Measurements from ENCODE around the gene TMEM238L.
"Not testable (repeated sequence)": the region's sequence is repeated elsewhere in the genome, so short reads cannot be mapped to it uniquely, and the experiment has no call there.

Gene TMEM238L

GRCh38 chr17:10803830-10804475, at the start of gene TMEM238L:
TSS of gene TMEM238L (minus strand) at chr17:10804099. CDS start at chr17:10803963, 136 bp downstream.
- no peak for ATAC-seq (replicated peaks; ENCODE audit: extremely low read depth, poor library complexity, severe bottlenecking)
- no peak within 1 kb of the TSS for H3K4me3 Mint-ChIP-seq

GRCh38 chr17:10846636-10847035, 42.7 kb upstream of the TMEM238L start:
- not testable (repeated sequence) for H3K4me1 Mint-ChIP-seq; H3K27ac Mint-ChIP-seq (ENCODE audit: low read depth)

More at GRCh38 chr17:10803830-10804475, at the start of gene TMEM238L:
- DNase-seq (ENCODE audit: low spot score in 2 of 2): no peak
- H3K4me1 Mint-ChIP-seq: no peaks in the 10 kb centered on the region
- H3K27ac Mint-ChIP-seq (ENCODE audit: low read depth): no peak within 1 kb of the TSS
- H3K36me3 Mint-ChIP-seq (ENCODE audit: insufficient read depth): no peaks in the 10 kb centered on the region
- no peaks in the 10 kb centered on the region for H3K9me3 Mint-ChIP-seq
- peaks cover 9% of the 10 kb centered on the region for H3K27me3 Mint-ChIP-seq

GRCh38 chr17:10845388-10845751, 41.5 kb upstream of the TMEM238L start:
- H3K4me3 Mint-ChIP-seq: peak overlapping the region; percentile 50
- H3K27ac Mint-ChIP-seq (ENCODE audit: low read depth): no peak overlapping the region
- no peaks in the 10 kb centered on the region for H3K9me3 Mint-ChIP-seq
- peaks cover 8% of the 10 kb centered on the region for H3K4me1 Mint-ChIP-seq
- no peaks in the 10 kb centered on the region for H3K36me3 Mint-ChIP-seq (ENCODE audit: insufficient read depth)
- no peak for DNase-seq (ENCODE audit: low spot score in 2 of 2)
- no peak for ATAC-seq (replicated peaks; ENCODE audit: extremely low read depth, poor library complexity, severe bottlenecking)
- H3K27me3 Mint-ChIP-seq: peaks cover 30% of the 10 kb centered on the region

More at GRCh38 chr17:10846636-10847035, 42.7 kb upstream of the TMEM238L start:
- H3K36me3 Mint-ChIP-seq (ENCODE audit: insufficient read depth); H3K4me3 Mint-ChIP-seq; H3K9me3 Mint-ChIP-seq; ATAC-seq (replicated peaks; ENCODE audit: extremely low read depth, poor library complexity, severe bottlenecking); DNase-seq (ENCODE audit: low spot score in 2 of 2): not testable (repeated sequence)
- peaks cover 43% of the 10 kb centered on the region for H3K27me3 Mint-ChIP-seq

GRCh38 chr17:10844621-10845387, 40.9 kb upstream of the TMEM238L start:
- Mint-ChIP-seq H3K4me1 (peaks cover 8% of the 10 kb centered on the region), H3K27me3 (peaks cover 25% of the 10 kb centered on the region), H3K9me3 (no peaks in the 10 kb centered on the region), H3K36me3 (ENCODE audit: insufficient read depth) (no peaks in the 10 kb centered on the region), H3K27ac (ENCODE audit: low read depth) (no peak overlapping the region), H3K4me3 (peak overlapping the region; percentile 50)
- peak; percentile 71 for ATAC-seq (replicated peaks; ENCODE audit: extremely low read depth, poor library complexity, severe bottlenecking)
- peak; percentile 28 to 29 for DNase-seq (ENCODE audit: low spot score in 2 of 2)

- no peak for DNase-seq (ENCODE audit: low spot score in 2 of 2)
- ATAC-seq (replicated peaks; ENCODE audit: extremely low read depth, poor library complexity, severe bottlenecking): no peak
- peaks cover 15% of the 10 kb centered on the region for H3K27me3 Mint-ChIP-seq
- H3K4me1 Mint-ChIP-seq: peaks cover 8% of the 10 kb centered on the region
- H3K9me3 Mint-ChIP-seq: no peaks in the 10 kb centered on the region
- H3K27ac Mint-ChIP-seq (ENCODE audit: low read depth): no peak overlapping the region
- no peak overlapping the region for H3K4me3 Mint-ChIP-seq
- no peaks in the 10 kb centered on the region for H3K36me3 Mint-ChIP-seq (ENCODE audit: insufficient read depth)
Measured at GRCh38 chr17:10843811-10844210, 39.9 kb upstream of the TMEM238L start.

- ATAC-seq (replicated peaks; ENCODE audit: extremely low read depth, poor library complexity, severe bottlenecking) (no peak), DNase-seq (ENCODE audit: low spot score in 2 of 2) (no peak)
- H3K4me1 Mint-ChIP-seq: peaks cover 8% of the 10 kb centered on the region
- H3K27me3 Mint-ChIP-seq: peaks cover 15% of the 10 kb centered on the region
- no peak overlapping the region for H3K27ac Mint-ChIP-seq (ENCODE audit: low read depth)
- H3K9me3 Mint-ChIP-seq: no peaks in the 10 kb centered on the region
- H3K36me3 Mint-ChIP-seq (ENCODE audit: insufficient read depth): no peaks in the 10 kb centered on the region
- H3K4me3 Mint-ChIP-seq: no peak overlapping the region
Measured at GRCh38 chr17:10842658-10843057, 38.8 kb upstream of the TMEM238L start.

GRCh38 chr17:10838682-10839081, 34.8 kb upstream of the TMEM238L start:
- Mint-ChIP-seq H3K4me1 (no peaks in the 10 kb centered on the region), H3K27ac (ENCODE audit: low read depth) (no peak overlapping the region), H3K9me3 (no peaks in the 10 kb centered on the region), H3K27me3 (peaks cover under 1% of the 10 kb centered on the region), H3K4me3 (no peak overlapping the region), H3K36me3 (ENCODE audit: insufficient read depth) (no peaks in the 10 kb centered on the region)
- ATAC-seq (replicated peaks; ENCODE audit: extremely low read depth, poor library complexity, severe bottlenecking): no peak
- DNase-seq (ENCODE audit: low spot score in 2 of 2): no peak

GRCh38 chr17:10837921-10838320, 34.0 kb upstream of the TMEM238L start, which contains the start of gene PIRT:
TSS of gene PIRT (minus strand) at chr17:10838087. CDS start at chr17:10825645, 12,442 bp downstream.
- no peak within 1 kb of the TSS for H3K4me3 Mint-ChIP-seq
- no peak within 1 kb of the TSS for H3K27ac Mint-ChIP-seq (ENCODE audit: low read depth)
- H3K27me3 Mint-ChIP-seq: peaks cover 2% of the 10 kb centered on the region
- no peaks in the 10 kb centered on the region for H3K9me3 Mint-ChIP-seq
- ATAC-seq (replicated peaks; ENCODE audit: extremely low read depth, poor library complexity, severe bottlenecking) (no peak), DNase-seq (ENCODE audit: low spot score in 2 of 2) (no peak)
- no peaks in the 10 kb centered on the region for H3K36me3 Mint-ChIP-seq (ENCODE audit: insufficient read depth)
- H3K4me1 Mint-ChIP-seq: no peaks in the 10 kb centered on the region

- no peaks in the 10 kb centered on the region for H3K36me3 Mint-ChIP-seq (ENCODE audit: insufficient read depth)
- H3K27me3 Mint-ChIP-seq: peaks cover 8% of the 10 kb centered on the region
- H3K4me3 Mint-ChIP-seq: no peak overlapping the region
- no peak overlapping the region for H3K27ac Mint-ChIP-seq (ENCODE audit: low read depth)
- H3K9me3 Mint-ChIP-seq: no peaks in the 10 kb centered on the region
- no peak for ATAC-seq (replicated peaks; ENCODE audit: extremely low read depth, poor library complexity, severe bottlenecking)
- H3K4me1 Mint-ChIP-seq: no peaks in the 10 kb centered on the region
- no peak for DNase-seq (ENCODE audit: low spot score in 2 of 2)
Measured at GRCh38 chr17:10836966-10837590, 33.2 kb upstream of the TMEM238L start.

GRCh38 chr17:10836145-10836544, 32.2 kb upstream of the TMEM238L start:
- Mint-ChIP-seq H3K4me1 (no peaks in the 10 kb centered on the region), H3K36me3 (ENCODE audit: insufficient read depth) (no peaks in the 10 kb centered on the region), H3K9me3 (no peaks in the 10 kb centered on the region)

GRCh38 chr17:10831696-10832095, 27.8 kb upstream of the TMEM238L start:
- DNase-seq (ENCODE audit: low spot score in 2 of 2) (no peak), ATAC-seq (replicated peaks; ENCODE audit: extremely low read depth, poor library complexity, severe bottlenecking) (no peak)
- H3K9me3 Mint-ChIP-seq: no peaks in the 10 kb centered on the region
- H3K27me3 Mint-ChIP-seq: peaks cover 40% of the 10 kb centered on the region
- peaks cover 2% of the 10 kb centered on the region for H3K36me3 Mint-ChIP-seq (ENCODE audit: insufficient read depth)
- no peak overlapping the region for H3K27ac Mint-ChIP-seq (ENCODE audit: low read depth)
- no peak overlapping the region for H3K4me3 Mint-ChIP-seq
- H3K4me1 Mint-ChIP-seq: no peaks in the 10 kb centered on the region

More at GRCh38 chr17:10836145-10836544, 32.2 kb upstream of the TMEM238L start:
- peaks cover 13% of the 10 kb centered on the region for H3K27me3 Mint-ChIP-seq
- no peak overlapping the region for H3K27ac Mint-ChIP-seq (ENCODE audit: low read depth)
- ATAC-seq (replicated peaks; ENCODE audit: extremely low read depth, poor library complexity, severe bottlenecking): no peak
- no peak overlapping the region for H3K4me3 Mint-ChIP-seq
- no peak for DNase-seq (ENCODE audit: low spot score in 2 of 2)

- Mint-ChIP-seq H3K36me3 (ENCODE audit: insufficient read depth) (peaks cover 2% of the 10 kb centered on the region), H3K27me3 (peaks cover 58% of the 10 kb centered on the region), H3K4me3 (no peak overlapping the region), H3K9me3 (no peaks in the 10 kb centered on the region), H3K27ac (ENCODE audit: low read depth) (no peak overlapping the region), H3K4me1 (no peaks in the 10 kb centered on the region)
- DNase-seq (ENCODE audit: low spot score in 2 of 2): no peak
- no peak for ATAC-seq (replicated peaks; ENCODE audit: extremely low read depth, poor library complexity, severe bottlenecking)
Measured at GRCh38 chr17:10827898-10828552, 24.1 kb upstream of the TMEM238L start.

All from central memory CD8-positive, alpha-beta T cell (primary cell).